ENCODE measurements around the gene GNB1.

DNA sequence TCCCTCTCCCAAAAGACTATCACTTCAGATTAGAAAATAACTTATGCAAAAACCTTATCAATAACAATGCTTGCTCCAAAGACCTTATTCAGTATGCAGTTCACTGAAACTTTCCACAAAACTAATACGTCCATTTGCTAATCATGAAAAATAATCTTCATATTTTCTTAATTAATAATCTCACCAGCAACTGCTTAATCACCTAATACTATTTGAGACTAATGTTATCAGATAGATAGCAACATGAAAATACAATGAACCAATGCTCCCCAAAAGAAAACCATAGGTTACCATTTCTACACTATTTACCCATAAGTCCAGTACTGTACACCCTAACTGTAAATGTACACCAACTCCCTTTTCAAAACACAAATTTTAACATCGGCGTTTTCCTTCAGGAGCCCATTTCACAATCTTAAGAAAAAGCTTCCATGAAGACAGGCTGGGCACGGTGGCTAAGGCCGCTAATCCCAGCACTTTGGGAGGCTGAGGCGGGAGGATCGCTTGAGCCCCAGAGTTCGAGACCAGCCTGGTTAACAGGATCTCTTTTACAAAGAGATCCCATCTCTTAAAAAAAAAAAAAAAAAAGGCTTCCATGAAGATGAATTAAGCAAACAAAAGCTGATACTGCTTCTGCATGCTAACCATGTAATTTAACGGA is 1.7 kb downstream of the GNB1 start:
- TF ChIP-seq MXI1 (IDR thresholded peaks at IDR 0.05; ENCODE audit: low read depth, low read length) = no peak
- TF ChIP-seq MAZ (CRISPR knock-in tag; conservative IDR thresholded peaks at IDR 0.05 in 1 of 2, IDR thresholded peaks at IDR 0.05 in 1 of 2) = no peak
- no peak for TF ChIP-seq GABPA (tag; conservative IDR thresholded peaks at IDR 0.05; ENCODE audit: low read depth)
- TF ChIP-seq ZNF398 (CRISPR knock-in tag; IDR thresholded peaks at IDR 0.05) = no peak
- no peak for TF ChIP-seq PHF21A (IDR thresholded peaks at IDR 0.05; ENCODE audit: borderline replicate concordance, low read depth)
- no peak for TF ChIP-seq SMARCC2 (IDR thresholded peaks at IDR 0.05; ENCODE audit: low read depth)
- TF ChIP-seq SMARCA5 (IDR thresholded peaks at IDR 0.05) = no peak
- no peak for TF ChIP-seq ZNF174 (CRISPR knock-in tag; IDR thresholded peaks at IDR 0.05)
- no peak for TF ChIP-seq ZBTB26 (CRISPR knock-in tag; IDR thresholded peaks at IDR 0.05)
